Stimulated activated CD4-positive, alpha-beta T cell treated with anti-CD3 and anti-CD28 coated beads, Interleukin-12 subunit alpha, Interleukin-12 subunit beta, amount 100 ng/mL, for 48 hours (primary cell): ENCODE results near the gene RAC2.

Experiments used
- DNase-seq, 3 donors: peaks; one replicate each; pipeline ENCODE4 v3.0.0-alpha.2; 2020; ENCODE audit warnings: low read depth in 2 of 3, low spot score in 1 of 3

Gene RAC2

DNA sequence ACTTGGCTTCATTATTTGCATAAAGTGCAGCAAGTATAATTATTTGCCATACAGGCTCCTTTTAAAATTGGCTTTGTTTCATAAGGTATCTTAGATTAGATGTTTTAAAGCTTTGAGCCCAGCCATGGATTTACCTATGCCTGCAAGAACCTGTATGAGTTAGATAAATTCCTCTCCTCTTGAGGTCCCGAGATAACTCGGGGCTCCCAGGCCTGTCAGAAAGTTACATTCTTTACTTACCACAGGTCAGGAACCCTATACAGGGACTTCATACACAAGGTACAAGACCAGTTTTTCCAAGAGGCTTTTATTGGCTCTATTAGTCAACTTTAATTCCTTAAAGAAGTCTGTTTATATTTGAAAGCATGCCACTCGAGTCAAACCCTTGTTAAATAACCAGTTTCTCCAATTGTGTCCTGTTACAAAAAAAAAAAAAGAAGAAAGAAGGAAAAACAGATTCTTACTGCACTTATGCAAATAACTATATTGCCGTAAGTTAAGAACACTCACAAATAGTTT lies 53.7 kb downstream of the RAC2 start:
- DNase-seq: no peak

GRCh38 chr22:37188901-37189466 lies 55.1 kb downstream of the RAC2 start:
- no peak for DNase-seq

GRCh38 chr22:37187891-37188761 lies 55.9 kb downstream of the RAC2 start, which contains the start of gene C1QTNF6:
Gene C1QTNF6, minus strand, starts transcription at chr22:37188247. Its CDS starts 34 bp downstream, at chr22:37188213.
- no peak for DNase-seq

GRCh38 chr22:37187552-37187890 lies 56.5 kb downstream of the RAC2 start:
- no peak for DNase-seq

DNA sequence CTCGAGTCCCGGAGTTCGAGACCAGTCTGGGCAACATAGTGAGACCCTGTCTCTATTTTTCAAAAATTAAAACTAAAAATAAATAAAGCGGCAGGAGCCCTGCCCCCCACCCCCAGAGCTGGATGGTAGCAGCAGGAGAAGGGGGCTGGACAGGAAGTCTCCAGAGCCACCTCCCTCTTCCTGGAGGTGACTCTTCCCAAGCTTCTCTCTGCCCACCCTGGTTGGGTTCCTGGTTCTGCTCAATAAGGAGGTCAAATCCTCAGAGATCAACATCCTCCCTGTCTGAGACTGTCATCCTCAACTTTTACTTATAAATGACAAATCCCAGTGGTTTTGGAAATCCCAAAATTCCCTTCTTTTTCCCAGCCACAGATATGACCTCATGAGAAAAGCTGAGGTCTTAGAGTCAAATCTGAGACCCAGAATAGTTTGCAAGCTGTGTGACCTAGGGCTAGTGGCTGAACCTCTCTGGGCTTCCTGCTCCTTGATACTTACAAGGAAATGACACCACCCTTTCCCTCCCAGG lies 57.0 kb downstream of the RAC2 start:
- DNase-seq: no peak

DNA sequence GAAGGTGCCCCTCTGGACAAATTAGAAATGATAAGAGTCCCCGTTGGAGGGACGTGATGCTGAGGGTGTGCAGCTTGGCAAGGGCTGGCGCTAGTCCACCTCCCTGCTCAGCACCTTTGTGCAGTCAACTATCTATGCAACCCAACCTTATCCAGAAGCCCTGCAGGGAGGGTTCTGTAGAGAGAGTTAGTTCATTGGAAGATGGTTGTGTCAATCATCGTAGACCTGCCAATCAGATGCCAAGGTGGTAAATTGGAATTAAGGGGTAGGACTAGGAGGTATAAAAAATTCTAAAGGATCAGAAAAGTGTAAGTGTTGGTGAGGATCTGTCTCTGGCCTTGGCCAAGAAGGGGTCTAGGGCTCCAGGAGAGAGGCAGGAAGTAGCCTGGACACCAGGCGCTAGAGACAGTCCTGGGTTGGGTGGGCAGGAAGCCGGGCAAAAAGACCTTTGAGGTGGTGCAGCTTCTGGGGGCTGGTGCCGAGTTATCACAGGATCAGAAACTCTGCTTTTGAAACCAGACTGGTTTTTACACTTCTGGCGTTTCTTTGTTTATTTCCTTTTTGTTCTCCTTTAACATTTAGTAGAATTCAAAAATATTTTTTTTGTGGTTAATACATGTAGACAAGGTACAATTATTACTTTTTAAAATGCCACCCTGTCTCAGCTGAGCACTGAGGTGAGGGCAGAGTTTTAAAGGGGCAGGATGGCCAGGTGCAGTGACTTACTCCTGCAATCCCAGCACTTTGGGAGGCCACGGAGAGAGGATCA lies 57.7 kb downstream of the RAC2 start:
- peak in 1 of 3 donors; percentile 53 for DNase-seq

GRCh38 chr22:37185646-37186227 lies 58.3 kb downstream of the RAC2 start:
- DNase-seq: no peak

- no peak for DNase-seq
Measured at GRCh38 chr22:37184816-37185541, 59.1 kb downstream of the RAC2 start.

DNA sequence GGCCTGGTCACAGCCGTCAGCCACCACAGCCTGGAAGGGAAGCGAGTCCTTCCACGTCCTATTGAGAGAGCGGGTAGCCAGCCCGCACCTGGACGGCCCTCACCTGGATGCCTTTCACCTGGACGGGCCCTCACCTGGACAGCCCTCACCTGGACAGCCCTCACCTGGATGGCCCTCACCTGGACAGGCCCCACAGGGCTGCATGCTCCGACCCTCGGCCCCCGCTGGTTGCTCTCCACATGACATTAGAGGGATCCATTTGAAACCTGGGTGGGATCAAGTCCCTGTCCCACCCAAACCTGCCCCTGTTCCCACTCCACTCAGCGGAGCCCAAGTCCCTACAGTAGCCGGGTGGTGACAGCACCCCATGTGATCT lies 59.7 kb downstream of the RAC2 start:
- no peak for DNase-seq

DNA sequence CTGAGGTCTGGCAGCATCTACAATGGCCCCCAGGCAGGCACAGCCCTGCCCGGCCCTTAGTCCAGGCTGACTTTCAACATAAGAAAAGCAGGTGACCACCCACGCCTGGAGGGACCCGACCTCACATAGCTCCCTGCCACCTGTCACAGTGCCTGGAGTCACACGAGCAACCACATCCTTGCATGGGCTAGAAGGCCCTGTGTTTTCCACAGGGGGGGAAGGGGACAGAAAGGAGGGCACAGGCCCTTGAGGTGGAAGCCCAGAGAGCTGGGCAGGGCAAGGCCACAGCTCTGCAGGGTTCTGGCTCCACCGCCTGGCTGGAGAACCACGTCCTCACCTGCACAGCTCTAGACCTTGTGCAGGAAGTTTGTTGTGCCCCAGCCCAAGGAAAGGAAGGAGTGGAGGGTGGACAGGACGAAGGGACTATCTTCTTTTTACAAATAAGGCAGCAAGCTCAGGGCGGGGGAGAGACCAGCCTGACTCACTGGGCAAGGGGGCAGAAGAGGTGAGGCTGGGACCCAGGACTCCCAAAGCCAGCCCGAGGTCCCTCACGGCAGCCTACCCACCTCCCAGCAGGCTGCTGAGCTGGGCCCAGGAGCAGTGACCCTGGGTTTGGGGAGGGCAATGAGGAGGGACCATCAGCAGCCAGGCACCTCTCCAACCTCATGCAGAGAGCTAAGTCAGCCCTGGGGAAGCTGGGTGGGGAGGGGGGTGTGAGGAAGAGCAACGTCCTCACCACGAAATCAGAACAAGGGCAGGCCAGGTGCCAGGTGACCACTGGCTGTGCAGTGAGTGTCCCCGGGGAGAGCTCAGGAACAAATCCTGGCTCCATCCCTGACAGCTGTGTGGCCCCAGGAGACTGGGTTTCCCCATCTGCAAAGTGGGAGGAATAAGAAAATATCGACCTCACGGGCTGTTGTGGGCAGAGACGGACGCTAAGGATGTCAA lies 60.4 kb downstream of the RAC2 start:
- DNase-seq: no peak

DNA sequence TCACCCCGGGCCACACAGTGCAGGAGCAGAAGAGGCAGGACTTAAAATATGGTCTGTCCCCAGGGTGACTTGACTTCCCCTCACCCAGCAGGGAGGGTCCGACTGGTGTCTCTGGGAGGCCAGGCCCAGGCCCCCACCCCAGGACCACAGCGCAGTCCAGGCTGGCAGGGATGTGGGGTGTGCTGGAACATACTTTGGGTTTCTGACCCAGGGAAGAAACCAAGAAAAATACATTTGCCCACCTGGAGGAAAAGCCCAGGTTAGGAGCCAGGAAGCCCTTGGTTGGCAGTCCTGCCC lies 61.2 kb downstream of the RAC2 start:
- DNase-seq: no peak

GRCh38 chr22:37182101-37182948 lies 61.7 kb downstream of the RAC2 start:
- no peak for DNase-seq

DNA sequence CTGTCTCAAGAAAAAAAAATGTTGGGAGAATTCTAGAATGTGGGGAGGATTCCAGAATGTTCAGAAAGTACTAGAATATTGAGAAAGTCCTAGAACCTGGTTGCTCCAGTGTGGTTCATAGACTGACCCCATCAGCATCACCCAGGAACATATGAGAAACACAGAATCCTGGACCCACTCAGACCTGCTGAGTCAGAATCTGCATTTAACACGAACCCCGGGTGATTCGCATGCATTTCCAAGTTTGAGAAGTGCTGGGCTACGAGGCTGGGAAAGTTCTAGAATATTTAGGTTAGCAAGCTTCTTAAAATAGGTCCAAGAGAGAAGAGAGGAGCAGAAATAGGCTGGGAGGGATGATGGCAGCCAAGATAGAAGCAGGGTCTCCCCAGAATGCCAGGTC lies 62.4 kb downstream of the RAC2 start:
- DNase-seq: no peak

DNA sequence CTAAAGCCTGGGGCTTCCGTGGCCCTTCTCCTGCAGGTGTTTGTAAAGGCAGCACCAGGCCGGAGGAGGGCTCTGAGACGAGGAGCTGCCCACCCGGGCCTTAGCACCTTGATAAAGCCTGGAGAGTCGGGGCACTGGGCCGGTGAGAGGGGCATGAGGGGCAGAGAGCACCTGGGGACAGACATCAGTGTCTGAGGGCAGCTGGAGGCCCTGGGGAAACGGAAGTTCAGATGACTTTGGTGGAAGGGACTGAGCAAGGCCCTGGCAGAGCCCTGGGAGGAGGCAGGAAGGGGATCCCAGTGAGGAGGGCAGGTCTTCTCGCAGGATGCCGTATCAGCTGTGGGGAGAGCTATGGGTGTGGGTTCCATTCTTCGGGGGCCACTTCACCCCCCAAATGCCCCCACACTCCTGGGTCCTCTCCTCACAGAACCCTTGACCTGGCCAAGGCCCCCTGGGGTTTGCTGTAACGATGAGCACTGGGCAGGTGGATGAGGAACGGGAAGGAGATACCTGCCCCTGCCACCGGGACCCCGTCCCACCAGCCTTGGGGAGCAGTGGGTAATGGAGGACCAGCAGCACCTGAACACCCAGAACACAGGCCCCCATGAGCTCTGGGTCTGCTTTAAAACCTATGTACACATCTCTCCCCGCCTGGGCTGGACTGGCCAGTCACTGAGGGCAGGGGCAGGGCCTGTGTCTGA lies 63.4 kb downstream of the RAC2 start:
- DNase-seq: no peak

- DNase-seq: no peak
Measured at GRCh38 chr22:37179622-37180420, 64.2 kb downstream of the RAC2 start.

DNA sequence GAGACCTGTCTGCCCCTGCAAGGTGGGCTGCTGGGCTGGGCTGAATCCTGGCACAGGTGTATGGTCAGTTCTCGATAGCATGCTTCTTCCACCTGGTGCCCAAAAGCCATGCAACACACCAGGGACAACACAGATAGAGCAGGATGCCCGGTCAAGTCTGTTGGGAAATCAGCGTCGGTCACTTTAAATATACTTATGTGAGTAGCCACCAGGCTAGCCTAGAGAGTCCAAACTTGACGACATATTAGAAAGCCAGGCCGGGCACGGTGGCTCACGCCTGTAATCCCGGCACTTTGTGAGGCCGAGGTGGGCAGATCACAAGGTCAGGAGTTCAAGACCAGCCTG lies 65.0 kb downstream of the RAC2 start:
- DNase-seq: no peak

- DNase-seq: no peak
Measured at GRCh38 chr22:37178350-37179125, 65.5 kb downstream of the RAC2 start.
